Non-pigmented ciliary epithelial cell (primary cell): Measurements from ENCODE around the gene SERPINA6.
"Not testable (repeated sequence)": the region's sequence is repeated elsewhere in the genome, so short reads cannot be mapped to it uniquely, and the experiment has no call there.

Experiments used
- DNase-seq: peaks from one replicate; pipeline ENCODE4 v3.0.0-alpha.2; 2010; ENCODE audit warnings: low read depth

The SERPINA6 gene

DNA sequence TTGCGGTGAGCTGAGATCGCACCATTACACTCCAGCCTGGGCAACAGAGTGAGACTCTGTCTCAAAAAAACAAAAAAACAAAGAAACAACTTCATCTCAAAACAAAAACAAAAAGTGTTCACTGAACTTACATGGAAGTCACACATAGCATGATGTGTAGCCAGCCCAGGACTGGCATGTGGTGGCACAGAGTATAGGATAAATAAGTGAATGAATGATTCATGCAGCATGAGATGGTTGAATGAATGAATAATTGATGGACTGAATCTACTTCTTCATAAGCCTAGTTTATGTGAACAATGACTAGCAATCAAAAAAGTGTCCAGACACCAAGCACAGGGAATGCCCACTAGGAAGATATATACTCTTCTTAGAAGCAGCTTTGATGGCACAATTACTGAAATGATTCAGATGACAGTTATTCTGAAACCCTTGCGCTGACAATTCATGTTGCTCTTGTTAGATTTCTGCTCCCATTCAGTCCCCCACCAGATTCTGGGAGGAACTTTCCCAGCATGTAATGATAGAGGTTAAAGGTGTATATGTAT is 31.6 kb upstream of the SERPINA6 start:
- no peak for DNase-seq

DNA sequence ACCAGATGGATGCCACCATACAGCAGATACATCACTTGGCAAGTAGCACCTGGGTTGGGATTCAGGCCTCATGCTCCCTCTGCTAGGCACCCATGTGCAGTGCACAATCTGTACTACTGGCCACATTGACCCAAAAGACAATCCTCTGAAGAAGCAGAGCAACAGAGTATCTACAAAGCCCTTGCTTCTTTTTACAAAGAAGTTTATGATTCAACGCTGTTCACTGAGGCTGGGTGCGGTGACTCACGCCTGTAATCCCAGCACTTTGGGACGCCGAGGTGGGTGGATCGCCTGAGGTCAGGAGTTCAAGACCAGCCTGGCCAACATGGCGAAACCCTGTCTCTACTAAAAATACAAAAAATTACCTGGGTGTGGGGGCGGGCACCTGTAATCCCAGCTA is 31.1 kb upstream of the SERPINA6 start:
- not testable (repeated sequence) for DNase-seq

GRCh38 chr14:94349276-94349675 is 26.1 kb upstream of the SERPINA6 start:
- no peak for DNase-seq

DNA sequence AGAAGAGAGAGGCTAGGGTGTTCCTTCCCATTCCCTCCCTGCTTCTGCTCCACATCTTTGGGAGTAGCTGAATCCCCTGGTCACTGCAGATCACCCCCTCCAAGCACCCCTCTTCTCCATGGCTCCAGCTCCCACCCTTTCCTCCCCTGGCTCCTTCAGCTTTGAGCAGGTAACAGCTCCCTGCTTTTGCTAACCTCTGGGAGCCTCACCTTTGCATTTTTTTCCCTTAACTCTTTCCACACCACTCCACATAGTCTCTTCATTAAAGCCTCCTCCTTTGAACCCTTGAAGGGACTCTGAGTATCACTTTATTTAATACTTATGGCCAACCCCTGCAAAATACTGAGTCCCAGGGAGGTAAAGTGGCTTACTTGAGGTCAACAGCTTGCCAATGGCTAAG is 25.7 kb upstream of the SERPINA6 start:
- DNase-seq = no peak

DNA sequence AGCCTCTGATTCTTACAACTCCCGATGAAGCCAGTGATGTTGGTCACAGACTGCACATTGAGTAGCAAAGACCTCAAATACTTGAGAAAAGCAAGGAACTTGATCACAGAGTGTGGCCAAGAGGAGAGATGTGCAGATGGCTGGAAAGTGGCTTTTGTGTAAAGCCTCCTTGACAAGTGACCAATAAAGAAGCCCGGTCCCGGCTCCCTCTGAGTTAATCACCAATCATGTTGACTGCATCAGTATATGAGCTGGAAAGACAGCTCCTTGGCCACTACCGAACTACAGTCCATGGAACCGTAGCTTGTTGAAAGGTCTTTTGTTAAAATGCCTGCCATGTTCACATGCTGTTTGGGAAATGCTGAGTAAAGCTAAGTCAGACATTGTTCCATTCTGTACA is 23.7 kb upstream of the SERPINA6 start:
- DNase-seq = no peak

GRCh38 chr14:94346065-94346786 is 23.1 kb upstream of the SERPINA6 start:
- not testable (repeated sequence) for DNase-seq

- DNase-seq = peak; percentile 50
These were observed 22.4 kb upstream of the SERPINA6 start for GRCh38 chr14:94345344-94346064.

GRCh38 chr14:94344389-94344788 is 21.3 kb upstream of the SERPINA6 start:
- no peak for DNase-seq

DNA sequence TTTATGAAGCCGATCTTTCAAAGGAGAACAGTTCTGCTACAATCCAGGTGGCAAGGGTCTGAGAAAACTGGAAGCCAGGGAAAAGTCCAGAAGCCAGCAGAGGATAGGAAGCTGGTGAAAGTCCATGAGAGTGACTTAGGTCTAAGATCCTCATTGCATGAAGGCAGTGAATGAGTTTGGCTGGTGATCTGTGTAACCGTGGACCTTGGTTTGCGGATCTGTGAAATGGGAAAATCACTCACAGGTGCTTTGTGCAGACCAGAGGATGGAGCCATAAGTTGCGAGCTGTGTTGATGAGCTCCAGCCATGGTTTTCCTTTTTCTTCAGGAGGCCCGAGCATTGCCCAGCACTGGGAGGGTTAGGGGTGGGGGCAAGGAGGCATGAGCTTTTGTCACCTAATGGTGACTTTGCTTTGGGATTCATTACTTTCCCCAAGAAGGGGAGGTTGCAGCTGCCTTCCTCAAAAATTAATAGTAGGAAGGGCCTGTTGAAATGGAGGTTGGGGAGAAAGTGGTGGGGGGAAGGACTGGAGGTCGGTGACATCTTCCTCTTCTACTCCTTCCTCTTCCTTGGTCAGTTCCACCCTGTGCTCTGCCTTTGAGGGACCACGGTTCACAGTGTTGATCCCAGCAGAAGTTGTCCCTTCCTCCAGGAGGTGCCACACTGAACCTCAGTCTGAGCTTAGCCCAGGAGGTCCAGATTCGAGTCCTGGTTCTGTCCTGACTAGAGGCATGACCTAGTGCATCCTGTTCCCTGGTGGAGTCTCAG is 20.3 kb upstream of the SERPINA6 start:
- no peak for DNase-seq

- DNase-seq = peak; percentile 98
These were observed 19.3 kb upstream of the SERPINA6 start for GRCh38 chr14:94342334-94342934.

DNA sequence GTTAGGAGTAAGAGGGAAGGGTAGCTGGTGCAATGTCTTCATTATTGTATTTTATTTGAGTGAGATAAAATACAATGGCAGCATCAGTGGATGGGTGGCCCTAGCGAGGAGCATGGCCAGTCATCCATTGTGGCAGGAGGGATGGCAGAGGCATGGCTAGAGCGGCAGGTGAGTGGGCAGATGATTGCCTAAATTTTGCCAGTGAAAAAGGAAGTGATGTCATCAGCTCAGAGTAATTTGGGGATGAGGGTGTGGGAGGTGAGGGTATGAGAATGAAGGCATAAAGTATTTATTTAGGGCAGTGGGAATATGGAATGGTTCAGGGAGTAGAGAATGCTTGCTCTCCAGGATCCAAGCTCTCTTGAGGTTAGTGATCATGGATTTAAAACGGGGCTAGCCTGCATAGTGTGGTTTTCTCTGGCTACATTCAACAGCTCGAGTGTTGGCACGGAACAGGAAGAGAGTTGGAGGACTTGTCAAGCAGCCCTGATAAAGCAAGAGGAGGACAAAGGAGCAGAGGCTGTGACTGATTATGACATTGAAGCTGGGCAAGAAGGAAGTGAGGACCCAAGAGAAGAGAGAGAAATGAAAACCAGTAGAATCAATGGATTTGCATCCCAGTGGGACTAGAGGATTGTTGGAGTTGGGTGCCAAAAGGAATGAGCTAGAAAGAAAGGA is 18.7 kb upstream of the SERPINA6 start:
- no peak for DNase-seq

- DNase-seq = no peak
These were observed 17.4 kb upstream of the SERPINA6 start for GRCh38 chr14:94340533-94340932.

GRCh38 chr14:94338023-94338422 is 14.9 kb upstream of the SERPINA6 start:
- DNase-seq = no peak

DNA sequence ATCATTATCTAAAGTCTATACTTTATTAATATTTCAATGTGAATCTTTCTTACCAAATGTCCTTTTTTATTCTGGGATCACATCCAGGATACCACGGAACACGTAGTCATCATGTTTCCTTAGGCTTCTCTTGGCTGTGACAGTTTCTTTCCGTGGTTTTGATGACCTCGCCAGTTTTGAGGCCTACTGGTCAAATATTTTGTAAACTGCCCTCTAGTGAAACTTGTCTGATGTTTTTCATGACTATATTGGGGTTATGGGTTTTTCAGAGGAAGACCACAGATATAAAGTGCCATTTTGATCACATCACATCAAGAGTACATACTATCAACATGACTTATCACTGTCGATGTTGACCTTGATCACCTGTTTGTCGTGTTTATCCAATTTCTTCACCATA is 14.1 kb upstream of the SERPINA6 start:
- no peak for DNase-seq

DNA sequence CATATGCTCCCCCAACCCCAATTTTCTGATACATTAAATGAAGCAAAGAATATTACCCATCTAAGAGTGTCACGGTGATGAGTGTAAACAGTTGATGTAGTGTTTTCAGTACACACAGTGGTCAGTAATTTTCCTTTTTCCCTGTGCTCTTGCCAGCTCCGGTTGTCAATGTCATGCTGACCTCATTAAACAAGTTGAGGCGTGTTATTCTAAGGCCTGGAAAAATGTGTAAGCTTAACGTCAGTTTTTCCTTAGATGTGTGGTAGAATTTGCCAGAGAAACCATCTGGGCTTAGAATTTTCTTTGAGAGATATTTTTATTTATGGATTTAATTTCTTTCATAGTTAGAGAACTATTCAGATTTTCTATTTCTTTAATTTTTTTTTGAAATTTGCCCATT is 11.7 kb upstream of the SERPINA6 start:
- DNase-seq = no peak

- no peak for DNase-seq
These were observed 9.5 kb upstream of the SERPINA6 start for GRCh38 chr14:94332587-94332986.

- DNase-seq = no peak
These were observed 9.0 kb upstream of the SERPINA6 start for GRCh38 chr14:94332063-94332583.

- no peak for DNase-seq
These were observed 8.3 kb upstream of the SERPINA6 start for GRCh38 chr14:94331462-94331861.

DNA sequence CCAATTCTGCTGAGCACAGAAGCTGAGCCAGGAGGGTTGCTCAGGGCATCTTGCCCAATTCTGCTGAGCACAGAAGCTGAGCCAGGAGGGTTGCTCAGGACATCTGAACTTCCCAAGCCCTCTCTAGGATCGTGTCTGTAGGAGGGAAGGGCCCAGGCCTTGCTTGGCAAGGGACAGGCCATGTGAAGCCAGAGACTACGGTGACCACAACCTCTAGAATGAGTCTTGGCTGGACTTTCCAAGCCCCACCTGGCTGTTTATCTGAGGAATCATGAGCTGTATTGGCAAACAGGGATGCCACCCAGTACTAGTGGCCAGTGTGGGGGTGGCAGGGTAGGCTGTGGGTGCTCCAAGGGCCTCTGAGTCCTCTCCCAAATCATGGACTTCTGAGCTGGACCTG is 7.7 kb upstream of the SERPINA6 start:
- no peak for DNase-seq

DNA sequence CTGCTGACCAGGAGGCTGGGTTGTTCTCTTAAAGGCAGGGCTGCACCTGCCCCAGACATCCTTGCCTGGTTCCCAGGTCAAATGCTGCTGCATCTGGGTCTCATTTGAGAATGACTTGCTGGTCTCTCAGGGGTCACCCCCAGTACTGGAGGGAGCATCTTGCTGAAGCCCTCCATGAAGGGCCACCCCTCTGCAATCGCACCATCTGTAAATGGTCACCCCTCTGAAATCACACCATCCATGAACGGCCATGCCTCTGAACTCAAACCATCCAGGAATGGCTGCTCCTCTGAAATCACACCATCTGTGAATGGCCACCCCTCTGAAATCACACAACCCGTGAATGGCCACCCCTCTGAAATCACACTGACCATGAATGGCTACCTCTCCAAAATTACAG is 7.3 kb upstream of the SERPINA6 start:
- DNase-seq = no peak

DNA sequence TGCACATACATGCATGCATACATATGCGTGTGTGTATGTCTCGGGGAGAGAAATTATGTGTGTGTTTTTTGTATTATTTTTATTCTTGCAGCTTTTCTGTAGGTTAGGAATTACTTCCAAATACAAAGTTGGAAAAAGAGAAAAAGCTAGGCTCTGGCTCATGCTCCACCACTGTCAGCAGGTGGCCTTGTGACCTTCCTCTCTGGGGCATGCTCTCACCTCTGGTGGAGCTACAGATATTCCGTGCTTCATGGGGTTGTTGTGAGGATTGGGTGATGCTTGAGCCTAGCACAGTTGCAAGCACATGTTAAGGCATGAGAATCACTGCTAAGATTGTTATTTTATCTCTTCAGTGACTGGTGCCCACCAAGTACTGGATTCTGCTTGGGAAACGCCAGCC is 6.7 kb upstream of the SERPINA6 start:
- no peak for DNase-seq
